Coronary artery (tissue), 2 donors: ENCODE results near the gene LMAN1L.

Experiments used
- DNase-seq: peaks from one replicate; pipeline ENCODE4 v3.0.0-alpha.2; 2017; ENCODE audit warnings: low spot score
- H3K27ac ChIP-seq, 2 donors: fragments of 200-600 bp; sonication (generic); one replicate each; pipeline ENCODE4 v1.5.1; 2016 to 2019
- H3K4me3 ChIP-seq: fragments of 200-600 bp; sonication (generic); 2 replicates; pipeline ENCODE4 v1.5.1; 2016; ENCODE audit warnings: mild to moderate bottlenecking, moderate library complexity
- TF ChIP-seq, protein P1 (sequence below): fragments of 200-600 bp; sonication (generic); IDR thresholded peaks from one replicate; pipeline ENCODE4 v1.5.1; 2019; ENCODE audit warnings: antibody characterized with exemption

The LMAN1L gene

GRCh38 chr15:74770211-74770903 is 42.3 kb upstream of the LMAN1L start:
- DNase-seq, result no peak
- H3K27ac ChIP-seq, result no peak overlapping the region
- no peak overlapping the region for H3K4me3 ChIP-seq
- TF ChIP-seq, protein P1, sequence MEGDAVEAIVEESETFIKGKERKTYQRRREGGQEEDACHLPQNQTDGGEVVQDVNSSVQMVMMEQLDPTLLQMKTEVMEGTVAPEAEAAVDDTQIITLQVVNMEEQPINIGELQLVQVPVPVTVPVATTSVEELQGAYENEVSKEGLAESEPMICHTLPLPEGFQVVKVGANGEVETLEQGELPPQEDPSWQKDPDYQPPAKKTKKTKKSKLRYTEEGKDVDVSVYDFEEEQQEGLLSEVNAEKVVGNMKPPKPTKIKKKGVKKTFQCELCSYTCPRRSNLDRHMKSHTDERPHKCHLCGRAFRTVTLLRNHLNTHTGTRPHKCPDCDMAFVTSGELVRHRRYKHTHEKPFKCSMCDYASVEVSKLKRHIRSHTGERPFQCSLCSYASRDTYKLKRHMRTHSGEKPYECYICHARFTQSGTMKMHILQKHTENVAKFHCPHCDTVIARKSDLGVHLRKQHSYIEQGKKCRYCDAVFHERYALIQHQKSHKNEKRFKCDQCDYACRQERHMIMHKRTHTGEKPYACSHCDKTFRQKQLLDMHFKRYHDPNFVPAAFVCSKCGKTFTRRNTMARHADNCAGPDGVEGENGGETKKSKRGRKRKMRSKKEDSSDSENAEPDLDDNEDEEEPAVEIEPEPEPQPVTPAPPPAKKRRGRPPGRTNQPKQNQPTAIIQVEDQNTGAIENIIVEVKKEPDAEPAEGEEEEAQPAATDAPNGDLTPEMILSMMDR, result no peak

- H3K4me3 ChIP-seq, result no peak overlapping the region
- H3K27ac ChIP-seq, result no peak overlapping the region
- TF ChIP-seq, protein P1, result no peak
- DNase-seq, result no peak
These were observed 39.3 kb upstream of the LMAN1L start for GRCh38 chr15:74773329-74773728.

DNA sequence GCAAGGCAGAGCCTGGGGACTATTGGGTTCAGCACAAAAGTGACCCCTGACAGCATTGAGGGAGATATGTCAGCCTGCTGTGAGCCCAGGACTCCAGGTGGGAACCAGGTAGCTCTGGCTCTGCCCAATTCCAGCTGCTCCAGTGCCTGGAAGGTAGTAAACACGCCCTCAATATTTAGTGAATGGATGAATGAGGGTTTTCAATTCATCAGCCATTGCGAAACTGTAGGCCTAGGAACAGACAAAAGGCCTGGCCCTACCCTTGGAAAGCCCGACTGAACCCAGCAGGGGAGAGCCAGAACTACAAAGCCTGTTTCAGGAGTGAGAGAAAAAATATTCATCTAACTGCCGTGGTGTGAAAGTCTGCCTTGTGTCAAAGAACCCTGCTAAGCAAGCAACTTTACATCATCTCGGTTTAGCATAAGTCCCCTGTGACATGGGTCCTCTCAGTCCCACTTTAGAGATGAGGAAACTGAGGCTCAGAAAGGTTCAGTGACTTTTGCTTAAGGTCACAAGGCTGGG is 38.8 kb upstream of the LMAN1L start:
- TF ChIP-seq, protein P1, result no peak
- no peak for DNase-seq
- Histone ChIP-seq H3K27ac (no peak overlapping the region), H3K4me3 (no peak overlapping the region)

- Histone ChIP-seq H3K4me3 (no peak overlapping the region), H3K27ac (no peak overlapping the region)
- TF ChIP-seq, protein P1, result no peak
- DNase-seq, result no peak
These were observed 37.5 kb upstream of the LMAN1L start for GRCh38 chr15:74775132-74775562.

DNA sequence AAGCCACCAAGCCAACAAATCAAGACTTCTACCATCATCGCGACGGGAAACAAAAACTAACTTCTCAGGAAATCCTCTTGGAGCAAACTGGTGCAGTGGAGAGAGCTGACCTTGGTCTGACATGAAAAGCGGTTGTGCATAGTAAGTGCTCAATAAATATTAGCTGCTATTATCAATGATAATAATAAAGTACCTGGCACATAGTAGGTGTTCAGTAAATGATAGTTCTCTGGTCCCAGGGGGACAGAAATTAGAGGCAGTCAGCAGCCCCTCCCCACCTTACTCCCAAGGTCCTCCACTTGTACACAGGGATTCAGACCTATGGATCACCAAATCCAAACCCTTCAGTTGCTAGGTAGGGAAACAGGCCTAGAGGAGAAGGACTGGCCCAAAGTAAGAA is 36.7 kb upstream of the LMAN1L start:
- Histone ChIP-seq H3K27ac (no peak overlapping the region), H3K4me3 (no peak overlapping the region)
- TF ChIP-seq, protein P1, result no peak
- no peak for DNase-seq

- peak overlapping the region in 1 of 2 donors; percentile 37 for H3K27ac ChIP-seq
- TF ChIP-seq, protein P1, result no peak
- DNase-seq, result no peak
- no peak overlapping the region for H3K4me3 ChIP-seq
These were observed 35.5 kb upstream of the LMAN1L start for GRCh38 chr15:74776821-74777768.
